Measurements from ENCODE around the gene TRPV5. TPM values are rescaled to one million over a fixed set of nuclear protein-coding genes. Genes with fewer than 3 reads are reported as not detected.

The TRPV5 gene
- total and polyA plus RNA-seq, 2 of the 8 experiments (the other 6 are each of a cell fraction or from before 2014, with no cell fraction given), result 0.03 TPM; not detected in 1

DNA sequence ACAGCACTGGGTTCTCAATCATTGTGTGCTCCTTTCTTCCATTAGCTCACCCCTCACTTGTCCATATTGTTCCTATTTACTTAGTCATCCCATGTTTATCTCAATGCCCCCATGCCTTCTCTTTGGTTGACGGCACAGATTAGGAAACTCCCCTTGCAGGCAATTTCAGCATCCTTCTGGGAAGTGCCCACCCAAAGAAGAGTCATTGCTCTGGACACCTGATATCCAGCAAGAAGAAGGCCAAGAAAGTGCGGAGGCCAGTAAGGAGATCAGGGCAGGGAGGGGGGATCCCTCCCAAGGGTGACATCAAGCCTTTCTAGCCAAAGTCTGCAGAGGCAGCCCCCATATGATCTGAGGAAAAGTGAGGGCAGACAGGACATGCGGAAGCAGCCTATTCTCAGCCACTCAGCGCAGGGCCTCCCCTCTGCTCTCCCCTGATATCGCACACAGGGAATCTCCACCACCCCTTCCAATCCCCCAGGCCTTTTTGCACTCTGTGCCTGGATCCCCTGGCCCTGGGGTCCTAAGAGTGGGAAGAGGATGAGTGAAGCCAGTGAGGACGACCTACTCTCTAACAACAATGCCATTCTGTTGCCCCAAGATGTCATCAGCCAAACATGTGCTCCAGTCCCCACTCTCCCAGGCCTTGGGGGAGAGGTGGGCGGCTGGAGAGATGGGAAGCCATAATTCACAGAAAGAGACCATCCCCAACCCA is 49.8 kb downstream of the TRPV5 start:
- Histone ChIP-seq H3K9me3 (ENCODE audit: insufficient read depth in 2 of 2, low read depth in 1 of 2, low read length in 1 of 2) (no peaks in the 10 kb centered on the region), H2BK5ac (ENCODE audit: low read depth, low read length) (no peak overlapping the region), H3K23ac (ENCODE audit: insufficient read length) (no peak overlapping the region), H3K79me1 (ENCODE audit: low read depth, low read length) (no peaks in the 10 kb centered on the region), H2AFZ (ENCODE audit: low read length) (no peak overlapping the region), H2BK20ac (ENCODE audit: low read length) (no peak overlapping the region), H4K91ac (replicated peaks; ENCODE audit: insufficient read length, low read length) (no peak overlapping the region), H3K4me1 (replicated peaks in 1 of 4; ENCODE audit: control insufficient read depth in 3 of 4, insufficient read depth in 4 of 4, low read length in 3 of 4) (peaks cover 0 to 10% (median 2%) of the 10 kb centered on the region in 4 experiments; a peak in 2 of 7 replicates), H3K23me2 (ENCODE audit: low read depth, low read length) (peaks cover 4% of the 10 kb centered on the region; the same call in 1 of the 2 replicates), H3K56ac (replicated peaks; ENCODE audit: insufficient read length, low read depth, low read length) (no peak overlapping the region), H2BK120ac (replicated peaks; ENCODE audit: low read depth, low read length) (no peak overlapping the region), H3K36me3 (ENCODE audit: control insufficient read depth in 2 of 4, insufficient read depth in 4 of 4, low read length in 3 of 4) (no peaks in the 10 kb centered on the region), H4K20me1 (replicated peaks in 1 of 2; ENCODE audit: control insufficient read depth in 1 of 2, insufficient read depth in 2 of 2, low read length in 2 of 2) (no peaks in the 10 kb centered on the region), H2BK15ac (ENCODE audit: low read length) (no peak overlapping the region), H3K4me3 (ENCODE audit: extremely low read depth in 1 of 4, insufficient read depth in 2 of 4, low read depth in 3 of 4, low read length in 4 of 4) (no peak overlapping the region), H3K79me2 (ENCODE audit: control insufficient read depth in 1 of 2, insufficient read depth in 2 of 2, low read length in 2 of 2) (no peaks in the 10 kb centered on the region), H3K14ac (ENCODE audit: insufficient read length) (no peak overlapping the region), H3K27ac (ENCODE audit: low read depth, low read length) (no peak overlapping the region), H2AK5ac (ENCODE audit: low read depth, low read length) (no peak overlapping the region), H3K4ac (replicated peaks; ENCODE audit: insufficient read length, low read depth, low read length) (no peak overlapping the region), H3K4me2 (ENCODE audit: insufficient read depth in 1 of 2, low read depth in 2 of 2, low read length in 2 of 2) (no peak overlapping the region), H3K9ac (replicated peaks in 1 of 4; ENCODE audit: extremely low read depth in 1 of 4, low read depth in 3 of 4, low read length in 3 of 4) (no peak overlapping the region), H3K27me3 (replicated peaks in 1 of 4; ENCODE audit: control insufficient read depth in 3 of 4, extremely low read depth in 1 of 4, insufficient read depth in 3 of 4, low read length in 3 of 4) (0 out of 7 replicates have a peak, but pooled peaks cover 0 to 2% (median 0%) of the 10 kb centered on the region in 4 experiments), H3K18ac (ENCODE audit: extremely low read depth, low read length) (no peak overlapping the region), H4K5ac (ENCODE audit: insufficient read length, low read depth, low read length) (no peak overlapping the region), H2BK12ac (ENCODE audit: low read depth, low read length) (no peak overlapping the region), H4K8ac (ENCODE audit: extremely low read depth, insufficient read depth, low read length) (no peak overlapping the region)
- FAIRE-seq (no peak), DNase-seq (ENCODE audit: low read depth in 1 of 2, low spot score in 2 of 2) (no peak)
- CTCF ChIA-PET (ENCODE audit: partially characterized antibody), result interaction anchor here (4.8 to 13.9 kb wide), 3 partner anchors 13 to 119 kb away, joined by 63 to 332 read pairs (median 71); no protein-coding TSS in a partner anchor
- 93% methylated on average over 7 of the region's 7 CpGs; no CpG with 5 or more reads in 1 of the 2 experiments for WGBS, 2 experiments (ENCODE audit: extremely low coverage in 1 of 2, insufficient coverage in 1 of 2, insufficient read length in 1 of 2, insufficient replicate concordance in 2 of 2, low coverage in 1 of 2, low lambda C conversion rate in 2 of 2, missing lambda C conversion rate in 1 of 2)
- POLR2A ChIA-PET (ENCODE audit: partially characterized antibody), result no interaction called here
- TF ChIP-seq NANOG (IDR thresholded peaks at IDR 0.05; ENCODE audit: insufficient read depth, low read depth, low read length, poor library complexity, severe bottlenecking) (no peak), TAF1 (IDR thresholded peaks at IDR 0.05; ENCODE audit: low read depth, low read length) (no peak), HDAC2 (IDR thresholded peaks at IDR 0.05; ENCODE audit: borderline replicate concordance in 1 of 2, low read depth in 2 of 2, low read length in 2 of 2) (no peak), KDM1A (IDR thresholded peaks at IDR 0.05; ENCODE audit: borderline replicate concordance, low read length) (no peak), BACH1 (IDR thresholded peaks at IDR 0.05; ENCODE audit: low read length) (no peak), EGR1 (IDR thresholded peaks at IDR 0.05; ENCODE audit: borderline replicate concordance, low read depth, low read length) (no peak), SIN3A (conservative IDR thresholded peaks at IDR 0.05 in 1 of 2, IDR thresholded peaks at IDR 0.05 in 1 of 2; ENCODE audit: low read depth in 1 of 2, low read length in 2 of 2) (no peak), CHD1 (IDR thresholded peaks at IDR 0.05; ENCODE audit: low read depth, low read length) (no peak), BRCA1 (IDR thresholded peaks at IDR 0.05; ENCODE audit: low read depth, low read length) (no peak), BCL11A (IDR thresholded peaks at IDR 0.05; ENCODE audit: low read depth in 2 of 2, low read length in 2 of 2) (no peak)
- TF ChIP-seq, protein P1, sequence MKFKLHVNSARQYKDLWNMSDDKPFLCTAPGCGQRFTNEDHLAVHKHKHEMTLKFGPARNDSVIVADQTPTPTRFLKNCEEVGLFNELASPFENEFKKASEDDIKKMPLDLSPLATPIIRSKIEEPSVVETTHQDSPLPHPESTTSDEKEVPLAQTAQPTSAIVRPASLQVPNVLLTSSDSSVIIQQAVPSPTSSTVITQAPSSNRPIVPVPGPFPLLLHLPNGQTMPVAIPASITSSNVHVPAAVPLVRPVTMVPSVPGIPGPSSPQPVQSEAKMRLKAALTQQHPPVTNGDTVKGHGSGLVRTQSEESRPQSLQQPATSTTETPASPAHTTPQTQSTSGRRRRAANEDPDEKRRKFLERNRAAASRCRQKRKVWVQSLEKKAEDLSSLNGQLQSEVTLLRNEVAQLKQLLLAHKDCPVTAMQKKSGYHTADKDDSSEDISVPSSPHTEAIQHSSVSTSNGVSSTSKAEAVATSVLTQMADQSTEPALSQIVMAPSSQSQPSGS (IDR thresholded peaks at IDR 0.05; ENCODE audit: low read length), result no peak

Measured in H1 (cell line).